Epidermal melanocyte (primary cell): ENCODE results near the gene RNF157.
"Not testable (repeated sequence)": the region's sequence is repeated elsewhere in the genome, so short reads cannot be mapped to it uniquely, and the experiment has no call there.

Experiments used
- DNase-seq: peaks from one replicate; pipeline ENCODE4 v3.0.0; 2011; ENCODE audit warnings: low spot score; ENCODE audit not compliant: insufficient read length

The RNF157 gene

DNA sequence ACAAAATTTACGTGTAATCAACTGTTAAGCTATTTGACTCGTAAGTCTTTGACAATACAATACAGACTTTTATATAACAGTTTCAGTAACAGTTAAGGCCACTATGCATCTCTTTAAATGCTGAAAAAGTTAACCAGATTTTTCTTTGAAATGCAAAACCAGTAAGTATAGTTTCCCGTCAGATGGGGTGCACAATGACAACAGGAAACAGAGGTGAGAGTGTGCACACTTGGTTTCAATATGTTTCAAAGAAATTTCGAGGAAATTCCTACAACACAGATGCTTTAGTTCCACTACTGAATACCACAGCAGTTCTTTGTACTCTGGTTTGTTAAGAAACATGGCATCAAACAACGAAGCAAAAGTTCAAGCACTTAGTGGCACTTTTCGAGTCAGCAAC is 48.4 kb downstream of the RNF157 start:
- no peak for DNase-seq

GRCh38 chr17:76189741-76190140 is 50.6 kb downstream of the RNF157 start:
- DNase-seq, result no peak

- no peak for DNase-seq
Observed at GRCh38 chr17:76189247-76189646, 51.0 kb downstream of the RNF157 start.

DNA sequence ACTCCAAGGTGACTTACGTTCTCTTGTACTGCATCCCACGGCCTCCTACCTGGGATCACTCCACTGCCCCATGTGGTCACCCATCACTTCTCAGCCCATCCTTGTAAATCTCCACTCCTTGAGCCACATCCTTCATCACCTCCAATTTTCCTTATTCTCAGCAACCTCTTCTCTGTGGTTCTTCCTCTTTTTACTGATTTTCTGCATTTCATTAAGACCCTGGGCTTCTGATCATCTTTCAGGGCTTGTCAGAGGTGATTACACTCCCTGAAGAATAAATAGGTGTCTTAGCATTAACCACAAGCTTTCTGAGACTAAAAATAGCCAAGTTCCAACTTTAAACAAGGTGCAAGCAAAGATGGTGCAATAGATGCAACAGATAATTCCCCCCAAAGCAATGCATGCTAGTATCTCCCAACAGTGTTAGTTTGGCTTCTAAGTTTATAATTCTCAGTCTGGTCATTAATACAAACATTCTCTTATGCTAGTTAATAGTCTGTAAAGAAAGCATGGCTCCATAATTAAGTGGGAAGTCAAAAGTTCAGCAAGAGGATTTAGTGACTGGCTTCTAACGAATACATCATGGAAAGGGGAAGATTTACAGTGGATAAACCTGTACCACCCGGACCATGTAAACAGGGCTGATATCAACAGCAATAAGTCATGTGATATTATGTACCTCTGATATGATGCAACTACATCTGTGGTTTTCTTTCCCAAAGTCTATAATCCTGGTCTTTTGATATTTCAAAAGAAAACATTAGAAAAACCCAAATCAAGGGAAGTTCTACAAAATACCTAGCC is 51.9 kb downstream of the RNF157 start:
- no peak for DNase-seq

DNA sequence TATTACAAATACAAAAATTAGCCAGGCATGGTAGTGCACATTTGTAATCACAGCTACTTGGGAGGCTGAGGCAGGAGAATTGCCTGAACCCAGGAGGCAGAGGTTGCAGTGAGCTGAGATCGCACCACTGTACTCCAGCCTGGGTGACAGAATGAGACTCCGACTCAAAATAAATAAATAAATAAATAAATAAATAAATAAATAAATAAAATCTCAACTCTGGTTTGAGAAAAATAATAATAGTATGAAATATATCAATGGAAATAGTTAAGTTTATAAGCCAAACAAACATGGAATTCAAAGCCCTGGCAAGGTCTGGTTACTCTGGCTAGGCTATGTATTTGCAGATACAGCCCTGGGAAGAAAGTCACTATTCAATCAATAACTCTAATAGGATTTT is 53.5 kb downstream of the RNF157 start:
- not testable (repeated sequence) for DNase-seq

DNA sequence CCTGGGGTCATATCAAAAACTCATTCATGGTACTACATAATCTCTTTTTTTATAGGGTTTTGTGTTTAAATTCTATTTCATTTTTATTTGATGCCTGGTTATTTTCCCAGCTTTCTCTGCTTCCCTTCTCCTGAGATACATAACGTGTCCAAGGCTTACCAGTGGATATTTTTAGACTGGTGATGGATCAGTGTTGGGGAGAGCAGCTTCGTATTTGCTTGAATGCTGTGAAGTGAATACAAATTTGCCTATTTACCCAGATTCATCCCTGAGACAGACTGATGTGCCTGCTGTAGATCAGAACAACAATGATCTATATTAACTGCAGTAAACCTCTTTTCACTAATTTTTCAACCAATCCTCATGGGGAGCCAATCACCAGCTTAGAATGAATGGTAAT is 56.0 kb downstream of the RNF157 start:
- DNase-seq, result no peak

- peak; percentile 94 for DNase-seq
Observed at GRCh38 chr17:76182016-76182764, 58.1 kb downstream of the RNF157 start.

DNA sequence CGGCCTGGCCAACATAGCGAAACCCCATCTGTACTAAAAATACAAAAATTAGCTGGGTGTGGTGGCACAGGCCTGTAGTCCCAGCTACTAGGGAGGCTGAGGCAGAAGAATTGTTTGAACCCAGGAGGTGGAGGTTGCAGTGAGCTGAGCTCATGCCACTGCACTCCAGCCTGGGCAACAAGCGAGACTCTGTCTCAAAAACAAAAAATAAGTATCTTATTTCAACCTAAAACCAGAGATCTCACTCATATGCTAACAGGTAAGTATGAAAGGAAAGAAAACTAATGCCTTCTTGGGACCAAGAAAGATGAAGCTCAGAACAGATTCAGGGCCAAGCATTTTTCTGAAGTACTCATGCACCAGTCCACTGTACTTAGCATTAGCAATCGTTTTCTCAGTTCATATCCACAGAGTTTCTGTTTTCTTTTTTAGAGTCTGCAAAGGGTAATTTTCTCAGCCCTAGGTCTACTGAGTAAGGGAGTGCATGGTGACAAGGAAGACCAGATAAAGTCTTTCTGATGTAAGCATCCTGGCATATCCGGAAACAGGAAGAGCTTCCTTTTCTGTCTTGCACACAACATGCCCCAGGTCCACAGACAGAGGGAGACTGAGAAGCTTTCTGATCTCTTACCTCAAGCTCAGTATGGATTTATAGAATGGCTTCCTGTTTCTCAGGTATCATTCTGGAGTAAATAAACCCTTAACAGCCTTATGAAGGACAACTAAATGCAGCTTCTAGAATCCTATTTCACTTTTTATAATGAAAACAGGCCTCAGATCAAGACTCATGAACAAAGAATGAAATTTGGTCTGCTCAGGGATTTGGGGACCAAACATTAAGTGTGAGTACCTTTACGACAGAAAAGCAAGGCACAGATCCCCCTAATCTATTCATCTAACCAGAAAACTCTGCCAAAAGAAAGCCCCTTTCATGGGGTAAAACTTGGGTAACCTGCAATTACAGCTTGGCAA is 60.5 kb downstream of the RNF157 start:
- DNase-seq, result no peak

DNA sequence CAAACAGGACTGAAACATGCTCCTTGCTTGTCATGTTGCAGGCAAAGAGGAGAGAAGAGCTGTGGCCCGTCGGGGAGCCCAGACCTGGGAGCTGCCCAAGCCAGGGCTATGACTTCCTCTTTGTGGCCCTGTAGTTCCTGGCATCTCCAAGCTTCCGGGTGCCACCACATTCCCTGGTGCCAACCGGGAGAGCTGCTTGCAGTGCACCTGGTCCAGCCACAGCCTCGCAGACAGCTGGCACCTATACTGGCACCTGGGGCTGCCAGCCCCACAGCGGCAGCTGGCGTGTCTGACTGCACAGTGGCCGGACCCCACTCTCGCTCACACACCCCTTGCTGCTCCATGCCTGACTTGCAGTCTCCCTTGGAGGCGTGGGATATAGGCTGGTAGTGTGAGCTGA is 62.2 kb downstream of the RNF157 start:
- no peak for DNase-seq

GRCh38 chr17:76176701-76177574 is 63.4 kb downstream of the RNF157 start:
- no peak for DNase-seq

DNA sequence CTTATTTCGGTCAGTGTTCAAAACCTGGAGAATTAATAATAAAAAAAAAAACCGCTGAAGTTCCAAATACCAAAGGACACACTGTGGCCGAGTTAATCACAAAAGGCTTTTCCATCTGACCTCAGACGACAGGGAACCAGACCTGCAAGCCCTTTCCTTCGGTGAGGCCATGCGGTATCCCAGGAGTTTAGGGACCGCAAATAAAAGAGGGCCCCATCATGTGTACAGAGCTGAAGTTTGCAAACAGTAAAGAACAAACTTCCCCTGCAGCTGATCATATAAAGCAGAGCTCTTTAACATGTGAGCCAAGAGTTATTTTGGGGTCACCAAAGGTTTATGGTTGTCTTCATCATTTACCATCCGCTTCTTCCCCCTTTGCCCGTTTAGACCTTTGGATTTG is 66.3 kb downstream of the RNF157 start:
- no peak for DNase-seq

DNA sequence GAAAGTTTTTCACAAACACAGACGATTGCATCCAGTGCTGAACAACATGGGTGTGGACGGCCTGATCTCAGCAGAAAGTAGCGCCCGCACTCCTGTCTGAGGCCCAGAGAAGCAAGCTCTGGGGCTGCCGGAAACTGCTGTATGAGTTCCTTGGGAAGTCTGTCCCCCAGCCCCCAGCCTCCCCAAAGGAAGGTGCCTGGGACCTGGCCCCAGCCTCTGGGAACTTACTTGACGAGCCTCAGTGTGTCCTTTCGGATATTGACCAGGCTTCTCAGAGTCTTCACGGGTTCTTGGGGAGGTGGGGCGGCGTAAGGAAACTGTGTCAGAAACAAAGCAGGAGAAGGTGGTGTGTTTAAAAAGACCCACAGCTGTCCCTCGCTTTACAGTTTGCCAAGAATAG is 66.8 kb downstream of the RNF157 start:
- DNase-seq, result no peak

DNA sequence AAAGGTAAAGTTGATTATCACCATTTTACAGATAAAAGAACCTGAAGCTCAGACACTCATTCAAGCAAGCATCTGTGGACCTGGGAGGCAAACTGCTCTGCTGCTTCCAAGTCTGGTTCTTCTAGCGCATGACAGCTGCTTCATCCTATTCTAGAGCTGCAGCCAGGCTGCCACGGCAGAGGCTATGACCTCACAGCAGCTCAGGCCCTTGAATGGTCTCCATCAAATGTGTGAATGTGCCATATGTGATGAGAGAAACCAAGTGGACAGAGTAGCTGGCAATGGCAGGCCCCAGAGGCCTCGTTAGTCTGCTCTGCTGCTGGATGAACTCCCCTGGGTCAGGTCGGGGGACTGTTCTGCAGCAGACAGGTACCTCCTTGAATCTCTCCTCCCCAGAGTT is 68.6 kb downstream of the RNF157 start:
- DNase-seq, result no peak

- DNase-seq, result no peak
Observed at GRCh38 chr17:76170114-76170513, 70.2 kb downstream of the RNF157 start.

- peak; percentile 30 for DNase-seq
Observed at GRCh38 chr17:76166906-76167305, 73.4 kb downstream of the RNF157 start.

- DNase-seq, result no peak
Observed at GRCh38 chr17:76166168-76166567, 74.1 kb downstream of the RNF157 start.

- DNase-seq, result no peak
Observed at GRCh38 chr17:76164331-76164730, 76.0 kb downstream of the RNF157 start.

- DNase-seq, result no peak
Observed at GRCh38 chr17:76163919-76164318, 76.4 kb downstream of the RNF157 start.

DNA sequence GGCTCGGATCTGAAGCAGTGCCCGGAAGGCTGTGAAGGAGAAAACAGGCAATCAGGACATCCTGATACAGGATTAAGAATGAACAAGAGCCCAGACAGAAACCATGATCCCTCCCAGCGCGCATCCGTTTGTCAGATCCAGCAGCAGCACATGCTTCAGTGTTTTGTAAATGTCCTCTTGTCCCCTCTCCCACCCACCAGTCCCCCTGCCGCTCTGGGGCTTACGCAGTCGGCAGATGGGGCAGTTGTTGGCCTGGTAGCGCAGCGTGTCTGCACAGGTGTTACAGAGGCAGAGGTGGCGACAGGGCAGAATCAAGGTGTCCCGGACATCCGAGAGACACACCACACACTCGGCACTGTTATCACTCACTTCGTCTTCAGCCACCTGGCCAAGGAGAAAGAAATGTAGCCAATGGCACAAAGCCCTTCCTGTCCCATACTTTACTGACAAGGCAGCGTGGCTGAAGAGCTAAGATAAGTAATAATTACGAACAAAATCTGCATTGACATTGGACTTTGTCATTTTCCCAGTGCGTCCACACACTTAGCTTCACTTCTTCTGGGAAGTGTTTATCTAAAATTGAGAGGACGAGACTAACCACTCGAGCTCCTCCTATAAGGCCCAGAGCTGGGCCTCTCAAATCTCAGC is 78.5 kb downstream of the RNF157 start:
- no peak for DNase-seq

GRCh38 chr17:76160896-76161528 is 79.3 kb downstream of the RNF157 start:
- DNase-seq, result peak; percentile 66
